GM18858 (cell line): ENCODE results near the gene HTR3D.
"Not testable (repeated sequence)": the region's sequence is repeated elsewhere in the genome, so short reads cannot be mapped to it uniquely, and the experiment has no call there.

Experiments used
- ATAC-seq: cut with Tn5 transposase; IDR thresholded peaks from one replicate; pipeline ENCODE4 v1.9.1; 2021; ENCODE audit not compliant: unreplicated experiment

Gene HTR3D

GRCh38 chr3:184016169-184016570, 15.4 kb upstream of the HTR3D start:
- no peak for ATAC-seq

GRCh38 chr3:184016811-184017671, 14.5 kb upstream of the HTR3D start:
- ATAC-seq = peak; percentile 17

- ATAC-seq = peak; percentile 88
These were observed 13.7 kb upstream of the HTR3D start, which contains the start of gene ABCC5 for GRCh38 chr3:184017672-184018423. Gene ABCC5, minus strand, starts transcription at chr3:184017884. Its CDS starts 3,492 bp downstream, at chr3:184014392.

GRCh38 chr3:184018424-184018973, 13.0 kb upstream of the HTR3D start:
- no peak for ATAC-seq

GRCh38 chr3:184022323-184022722, 9.2 kb upstream of the HTR3D start:
- no peak for ATAC-seq

- not testable (repeated sequence) for ATAC-seq
These were observed 6.3 kb upstream of the HTR3D start for GRCh38 chr3:184025256-184025655.

GRCh38 chr3:184028275-184028890, 3.2 kb upstream of the HTR3D start:
- ATAC-seq = not testable (repeated sequence)

- ATAC-seq = no peak
These were observed 2.1 kb upstream of the HTR3D start for GRCh38 chr3:184029443-184029842.

- no peak for ATAC-seq
These were observed 1.0 kb upstream of the HTR3D start for GRCh38 chr3:184030536-184030935.

GRCh38 chr3:184037816-184038215, 6.3 kb downstream of the HTR3D start:
- no peak for ATAC-seq

GRCh38 chr3:184038307-184038706, 6.8 kb downstream of the HTR3D start:
- ATAC-seq = not testable (repeated sequence)

GRCh38 chr3:184039414-184039813, 7.9 kb downstream of the HTR3D start:
- no peak for ATAC-seq

- no peak for ATAC-seq
These were observed 8.5 kb downstream of the HTR3D start for GRCh38 chr3:184040010-184040409.

GRCh38 chr3:184042617-184043016, 11.1 kb downstream of the HTR3D start:
- ATAC-seq = no peak

- no peak for ATAC-seq
These were observed 14.5 kb downstream of the HTR3D start for GRCh38 chr3:184045995-184046394.

- ATAC-seq = no peak
These were observed 18.8 kb downstream of the HTR3D start for GRCh38 chr3:184050217-184050847.

- no peak for ATAC-seq
These were observed 21.2 kb downstream of the HTR3D start, which contains the start of gene HTR3C for GRCh38 chr3:184052767-184053166. Gene HTR3C, plus strand, starts transcription at chr3:184053047. Its CDS starts 34 bp downstream, at chr3:184053081.

GRCh38 chr3:184058029-184058428, 26.5 kb downstream of the HTR3D start:
- no peak for ATAC-seq

GRCh38 chr3:184059424-184059823, 27.9 kb downstream of the HTR3D start:
- no peak for ATAC-seq

GRCh38 chr3:184062637-184063036, 31.1 kb downstream of the HTR3D start:
- ATAC-seq = no peak

GRCh38 chr3:184066211-184066610, 34.7 kb downstream of the HTR3D start:
- no peak for ATAC-seq
